H1 (cell line): ENCODE results near the gene ARMC9. TPM values are rescaled to one million over a fixed set of nuclear protein-coding genes. Genes with fewer than 3 reads are reported as not detected.

Experiments used
- GABPA ChIP-seq: IDR thresholded peaks from 2 replicates; pipeline ENCODE4 v1.6.1; 2011; ENCODE audit warnings: mild to moderate bottlenecking, low read length, moderate library complexity, borderline replicate concordance; ENCODE audit not compliant: insufficient read depth
- GTF2F1 ChIP-seq: IDR thresholded peaks from 2 replicates; pipeline ENCODE4 v1.6.1; 2012; ENCODE audit warnings: low read depth, low read length, improper control_type of control experiment, borderline replicate concordance
- NRF1 ChIP-seq: IDR thresholded peaks from 2 replicates; pipeline ENCODE4 v1.6.1; 2011; ENCODE audit warnings: mild to moderate bottlenecking, low read depth, low read length, improper control_type of control experiment
- PHF8 ChIP-seq: fragments of 200-600 bp; sonication (generic); conservative IDR thresholded peaks from 2 replicates; pipeline ENCODE4 v1.7.1; 2012; ENCODE audit warnings: low read depth, mild to moderate bottlenecking, inconsistent platforms, low read length, moderate library complexity
- RAD21 ChIP-seq, 2 experiments: IDR thresholded peaks in 1 of 2; conservative IDR thresholded peaks in 1 of 2; 2 replicates each; pipeline ENCODE4 v1.6.1; 2011; ENCODE audit warnings: low read depth in 2 of 2, low read length in 2 of 2, improper control_type of control experiment in 1 of 2, inconsistent platforms in 1 of 2, mild to moderate bottlenecking in 1 of 2, moderate library complexity in 1 of 2
- RBBP5 ChIP-seq: IDR thresholded peaks from 2 replicates; pipeline ENCODE4 v1.7.1; 2012; ENCODE audit warnings: low read depth, mild to moderate bottlenecking, inconsistent platforms, low read length, moderate library complexity, borderline replicate concordance
- RFX5 ChIP-seq: IDR thresholded peaks from 2 replicates; pipeline ENCODE4 v1.6.1; 2011; ENCODE audit warnings: low read depth, low read length, improper control_type of control experiment, borderline replicate concordance
- RXRA ChIP-seq: IDR thresholded peaks from 2 replicates; pipeline ENCODE4 v1.6.1; 2011; ENCODE audit warnings: low read depth, mild to moderate bottlenecking, low read length, moderate library complexity; ENCODE audit not compliant: insufficient read depth
- SP1 ChIP-seq: IDR thresholded peaks from 2 replicates; pipeline ENCODE4 v1.6.1; 2011; ENCODE audit warnings: low read depth, low read length
- polyA plus RNA-seq, 7 experiments: library from polyadenylated mRNA; depleted of rRNA in 3 of 7; stranded (reverse) in 5 of 7; unstranded in 2 of 7; fragments of >200 nt in 5 of 7; fragments of 200-250 nt in 2 of 7; gene quantifications; 1 replicate in 5 of 7; 2 replicates in 1 of 7; 4 replicates in 1 of 7; pipeline versions ENCODE4 v1.2.1 to v1.2.3, GENCODE V29; 2011 to 2013; ENCODE audit warnings: missing spikeins in 2 of 7, mixed read lengths in 2 of 7
- total RNA-seq: library from RNA; stranded (reverse); fragmentation: NEBNext Ultra II Directional; extraction: Animal tissue kit (Norgen Biotek cat#: 25700); gene quantifications from 2 replicates; pipeline ENCODE4 v1.2.1, GENCODE V29; 2021
- TF ChIP-seq, protein P1 (sequence below): IDR thresholded peaks from 2 replicates; pipeline ENCODE4 v1.6.1; 2012; ENCODE audit warnings: inconsistent platforms
- TF ChIP-seq, protein P2 (sequence below): IDR thresholded peaks from 2 replicates; pipeline ENCODE4 v1.6.1; 2011; ENCODE audit warnings: low read length, improper control_type of control experiment

ARMC9 gene
- total and polyA plus RNA-seq, 2 of the 8 experiments (the other 6 are each of a cell fraction or from before 2014, with no cell fraction given) = 23.2 to 36.1 TPM

DNA sequence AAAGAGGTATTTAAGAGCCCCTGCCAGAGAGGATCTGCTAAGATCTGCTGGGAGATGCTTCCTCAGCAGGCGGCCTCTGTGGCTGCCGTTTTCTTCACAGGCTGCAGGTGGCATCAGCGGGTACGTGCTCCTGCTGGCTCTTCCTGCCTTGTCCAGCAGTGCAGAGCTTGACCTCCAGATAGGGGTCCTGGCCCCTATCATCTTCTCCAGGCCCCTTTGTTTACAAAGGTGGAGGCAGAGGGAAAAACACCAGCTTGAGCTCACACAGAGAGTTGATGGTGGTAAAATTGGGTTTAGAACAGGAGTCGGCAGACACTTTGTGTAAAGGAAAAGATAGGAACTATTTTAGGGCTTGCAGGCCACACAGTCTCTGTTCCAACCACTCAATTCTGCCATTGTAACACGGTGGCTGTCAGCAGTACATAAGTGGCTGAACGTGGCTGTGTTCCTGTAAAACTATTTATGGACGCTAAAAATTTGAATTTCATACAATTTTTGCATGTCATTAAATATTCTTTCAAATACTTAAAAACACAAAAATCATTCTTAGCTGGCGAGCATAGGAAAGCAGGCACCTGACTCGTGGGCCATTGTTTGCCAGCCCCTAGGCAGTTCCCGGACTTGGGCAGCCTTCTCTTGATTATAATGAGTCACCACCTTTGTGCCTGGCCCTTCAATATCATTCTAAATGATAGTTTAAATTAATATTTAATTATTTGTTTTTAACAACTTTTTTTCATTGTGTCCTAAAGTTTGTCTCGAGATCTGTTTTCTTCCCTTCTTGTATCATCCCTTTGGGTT, 98.9 kb downstream of the ARMC9 start (continued):
- TF ChIP-seq GABPA (0 out of 2 replicates have a peak, but pooled peaks have one; percentile 2), RBBP5 (no peak), RXRA (0 out of 2 replicates have a peak, but pooled peaks have one; percentile 32), RFX5 (no peak), NRF1 (no peak), GTF2F1 (no peak), RAD21 (IDR thresholded peaks at IDR 0.05 in 1 of 2, conservative IDR thresholded peaks at IDR 0.05 in 1 of 2; ENCODE audit: low read depth in 2 of 2, low read length in 2 of 2) (peak; percentile 84), PHF8 (no peak), SP1 (no peak)
- TF ChIP-seq, protein P1, sequence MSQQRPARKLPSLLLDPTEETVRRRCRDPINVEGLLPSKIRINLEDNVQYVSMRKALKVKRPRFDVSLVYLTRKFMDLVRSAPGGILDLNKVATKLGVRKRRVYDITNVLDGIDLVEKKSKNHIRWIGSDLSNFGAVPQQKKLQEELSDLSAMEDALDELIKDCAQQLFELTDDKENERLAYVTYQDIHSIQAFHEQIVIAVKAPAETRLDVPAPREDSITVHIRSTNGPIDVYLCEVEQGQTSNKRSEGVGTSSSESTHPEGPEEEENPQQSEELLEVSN = no peak
- TF ChIP-seq, protein P2, sequence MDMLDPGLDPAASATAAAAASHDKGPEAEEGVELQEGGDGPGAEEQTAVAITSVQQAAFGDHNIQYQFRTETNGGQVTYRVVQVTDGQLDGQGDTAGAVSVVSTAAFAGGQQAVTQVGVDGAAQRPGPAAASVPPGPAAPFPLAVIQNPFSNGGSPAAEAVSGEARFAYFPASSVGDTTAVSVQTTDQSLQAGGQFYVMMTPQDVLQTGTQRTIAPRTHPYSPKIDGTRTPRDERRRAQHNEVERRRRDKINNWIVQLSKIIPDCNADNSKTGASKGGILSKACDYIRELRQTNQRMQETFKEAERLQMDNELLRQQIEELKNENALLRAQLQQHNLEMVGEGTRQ = no peak
